ENCODE data around the gene FNDC3B.

- TF ChIP-seq, protein P1, sequence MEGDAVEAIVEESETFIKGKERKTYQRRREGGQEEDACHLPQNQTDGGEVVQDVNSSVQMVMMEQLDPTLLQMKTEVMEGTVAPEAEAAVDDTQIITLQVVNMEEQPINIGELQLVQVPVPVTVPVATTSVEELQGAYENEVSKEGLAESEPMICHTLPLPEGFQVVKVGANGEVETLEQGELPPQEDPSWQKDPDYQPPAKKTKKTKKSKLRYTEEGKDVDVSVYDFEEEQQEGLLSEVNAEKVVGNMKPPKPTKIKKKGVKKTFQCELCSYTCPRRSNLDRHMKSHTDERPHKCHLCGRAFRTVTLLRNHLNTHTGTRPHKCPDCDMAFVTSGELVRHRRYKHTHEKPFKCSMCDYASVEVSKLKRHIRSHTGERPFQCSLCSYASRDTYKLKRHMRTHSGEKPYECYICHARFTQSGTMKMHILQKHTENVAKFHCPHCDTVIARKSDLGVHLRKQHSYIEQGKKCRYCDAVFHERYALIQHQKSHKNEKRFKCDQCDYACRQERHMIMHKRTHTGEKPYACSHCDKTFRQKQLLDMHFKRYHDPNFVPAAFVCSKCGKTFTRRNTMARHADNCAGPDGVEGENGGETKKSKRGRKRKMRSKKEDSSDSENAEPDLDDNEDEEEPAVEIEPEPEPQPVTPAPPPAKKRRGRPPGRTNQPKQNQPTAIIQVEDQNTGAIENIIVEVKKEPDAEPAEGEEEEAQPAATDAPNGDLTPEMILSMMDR (IDR thresholded peaks at IDR 0.05; ENCODE audit: insufficient read depth, low read length, poor library complexity, severe bottlenecking): no peak
- TF ChIP-seq EZH2phosphoT487 (conservative IDR thresholded peaks at IDR 0.05; ENCODE audit: low read length): no peak
Observed at GRCh38 chr3:172343979-172344378, 304.6 kb downstream of the FNDC3B start.

Data from SU-DHL-6 (cell line).